ENCODE data around the gene CELF5.

CELF5 gene

DNA sequence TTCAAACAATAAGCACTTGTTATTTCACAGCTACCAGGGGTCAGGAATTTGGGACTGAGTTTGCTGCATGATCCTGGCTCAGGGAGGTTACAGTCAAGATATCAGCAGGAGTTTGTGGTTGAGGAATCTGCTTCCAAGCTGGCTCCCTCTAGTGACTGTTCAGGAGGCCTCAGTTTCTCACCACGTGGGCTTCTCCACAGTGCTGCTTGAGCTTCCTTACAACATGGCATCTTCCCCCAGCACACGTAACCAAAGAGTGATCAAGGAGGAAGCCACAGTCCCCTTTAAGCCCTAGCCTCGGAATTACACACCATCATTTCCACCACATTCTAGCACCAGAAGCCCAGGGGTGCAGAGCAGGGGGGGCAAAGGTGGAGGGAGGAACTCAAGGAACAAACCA is 28.8 kb downstream of the CELF5 start:
- TF ChIP-seq, protein P1, sequence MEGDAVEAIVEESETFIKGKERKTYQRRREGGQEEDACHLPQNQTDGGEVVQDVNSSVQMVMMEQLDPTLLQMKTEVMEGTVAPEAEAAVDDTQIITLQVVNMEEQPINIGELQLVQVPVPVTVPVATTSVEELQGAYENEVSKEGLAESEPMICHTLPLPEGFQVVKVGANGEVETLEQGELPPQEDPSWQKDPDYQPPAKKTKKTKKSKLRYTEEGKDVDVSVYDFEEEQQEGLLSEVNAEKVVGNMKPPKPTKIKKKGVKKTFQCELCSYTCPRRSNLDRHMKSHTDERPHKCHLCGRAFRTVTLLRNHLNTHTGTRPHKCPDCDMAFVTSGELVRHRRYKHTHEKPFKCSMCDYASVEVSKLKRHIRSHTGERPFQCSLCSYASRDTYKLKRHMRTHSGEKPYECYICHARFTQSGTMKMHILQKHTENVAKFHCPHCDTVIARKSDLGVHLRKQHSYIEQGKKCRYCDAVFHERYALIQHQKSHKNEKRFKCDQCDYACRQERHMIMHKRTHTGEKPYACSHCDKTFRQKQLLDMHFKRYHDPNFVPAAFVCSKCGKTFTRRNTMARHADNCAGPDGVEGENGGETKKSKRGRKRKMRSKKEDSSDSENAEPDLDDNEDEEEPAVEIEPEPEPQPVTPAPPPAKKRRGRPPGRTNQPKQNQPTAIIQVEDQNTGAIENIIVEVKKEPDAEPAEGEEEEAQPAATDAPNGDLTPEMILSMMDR (IDR thresholded peaks at IDR 0.05; ENCODE audit: low read depth, low read length), result no peak
- no peak overlapping the region for H3K4me3 ChIP-seq (ENCODE audit: low read depth, low read length)

DNA sequence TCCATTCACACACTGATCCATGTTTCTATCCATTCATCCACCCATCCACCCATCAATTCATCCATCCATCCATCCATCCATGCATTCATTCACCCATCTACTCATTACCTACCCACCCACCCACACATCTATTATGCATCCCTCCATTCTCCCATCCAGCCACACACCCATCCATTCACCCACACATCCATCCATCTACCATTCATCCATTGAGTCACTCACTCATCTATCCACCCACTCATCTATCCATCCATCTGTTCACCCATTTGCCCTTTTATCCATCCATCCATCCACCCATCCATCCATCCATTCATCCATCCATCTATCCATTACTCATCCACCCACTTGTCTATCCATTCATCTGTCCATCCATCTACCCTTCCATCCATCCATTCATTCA is 30.1 kb downstream of the CELF5 start:
- TF ChIP-seq, protein P1 (IDR thresholded peaks at IDR 0.05; ENCODE audit: low read depth, low read length), result no peak
- H3K4me3 ChIP-seq (ENCODE audit: low read depth, low read length), result no peak overlapping the region

DNA sequence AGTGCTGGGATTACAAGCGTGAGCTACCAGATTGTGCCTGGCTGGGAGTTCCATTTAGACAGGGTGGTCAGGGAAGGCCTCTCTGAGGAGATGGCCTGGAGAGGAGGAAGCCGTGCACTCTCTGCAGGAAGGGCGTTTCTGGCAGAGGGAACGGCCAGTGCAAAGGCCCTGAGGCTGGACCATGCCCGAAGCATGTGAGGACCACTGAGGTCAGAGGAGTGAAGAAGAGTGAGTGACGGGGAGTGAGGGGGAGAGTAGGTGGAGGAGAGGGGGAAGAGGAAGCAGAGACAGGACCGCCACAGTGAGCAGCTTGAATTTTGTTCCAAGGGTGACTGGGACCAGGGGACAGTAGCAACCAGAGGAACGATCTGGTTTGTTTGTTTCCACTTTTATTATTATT is 32.6 kb downstream of the CELF5 start:
- TF ChIP-seq, protein P1 (IDR thresholded peaks at IDR 0.05; ENCODE audit: low read depth, low read length), result no peak
- H3K4me3 ChIP-seq (ENCODE audit: low read depth, low read length), result no peak overlapping the region

DNA sequence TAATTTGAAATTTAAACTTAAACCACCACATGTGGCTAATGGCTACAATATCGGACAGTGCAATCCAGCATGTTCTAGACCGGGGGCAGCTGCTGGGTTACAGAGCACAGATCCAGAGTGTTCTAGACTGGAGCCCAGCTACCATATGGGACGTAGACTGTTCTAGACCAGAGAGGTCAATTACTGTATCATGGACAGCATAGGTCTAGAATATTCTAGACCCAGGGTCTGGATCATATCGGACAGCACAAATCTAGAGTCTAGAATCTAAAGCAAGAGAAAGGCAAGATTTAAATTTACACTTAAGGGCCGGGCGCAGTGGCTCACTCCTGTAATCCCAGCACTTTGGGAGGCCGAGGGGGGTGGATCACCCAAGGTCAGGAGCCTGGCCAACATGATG is 37.9 kb downstream of the CELF5 start:
- TF ChIP-seq, protein P1 (IDR thresholded peaks at IDR 0.05; ENCODE audit: low read depth, low read length), result no peak
- H3K4me3 ChIP-seq (ENCODE audit: low read depth, low read length), result no peak overlapping the region

DNA sequence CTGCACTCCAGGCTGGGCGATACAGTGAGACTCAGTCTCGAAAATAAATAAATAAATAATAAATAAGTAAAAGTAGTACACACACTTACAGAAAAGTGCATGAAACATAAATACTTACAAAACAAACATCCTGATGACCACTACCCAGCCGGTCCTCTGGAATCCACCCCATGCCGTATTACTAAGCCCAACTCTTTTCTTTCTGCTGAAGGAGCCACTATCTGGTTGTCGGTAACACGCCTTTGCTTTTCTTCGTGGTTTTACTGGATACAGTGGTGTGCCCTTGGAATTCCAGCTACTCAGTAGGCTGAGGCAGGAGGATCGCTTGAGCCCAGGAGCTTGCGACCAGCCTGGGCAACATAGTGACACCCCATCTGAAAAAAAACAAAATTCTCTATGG is 39.4 kb downstream of the CELF5 start:
- H3K4me3 ChIP-seq (ENCODE audit: low read depth, low read length), result no peak overlapping the region
- TF ChIP-seq, protein P1 (IDR thresholded peaks at IDR 0.05; ENCODE audit: low read depth, low read length), result no peak

DNA sequence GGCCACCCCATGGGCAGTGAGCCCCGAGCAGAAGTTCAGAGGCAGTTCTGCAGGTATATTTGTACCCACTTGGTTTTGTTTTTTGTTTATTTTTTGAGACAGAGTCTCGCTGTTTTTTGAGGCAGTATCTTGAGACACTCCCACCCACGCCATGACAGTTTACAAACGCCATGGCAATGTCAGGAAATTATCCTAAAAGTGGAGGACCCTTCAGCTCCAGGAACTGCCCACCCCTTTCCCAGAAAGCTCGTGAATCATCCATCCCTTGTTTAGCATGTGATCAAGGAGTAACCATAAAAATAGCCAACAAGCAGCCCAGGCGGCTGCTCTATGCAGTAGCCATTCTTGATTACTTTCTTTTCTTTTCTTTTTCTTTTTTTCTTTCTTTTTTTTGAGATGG is 41.0 kb downstream of the CELF5 start:
- H3K4me3 ChIP-seq (ENCODE audit: low read depth, low read length), result no peak overlapping the region
- TF ChIP-seq, protein P1 (IDR thresholded peaks at IDR 0.05; ENCODE audit: low read depth, low read length), result no peak

DNA sequence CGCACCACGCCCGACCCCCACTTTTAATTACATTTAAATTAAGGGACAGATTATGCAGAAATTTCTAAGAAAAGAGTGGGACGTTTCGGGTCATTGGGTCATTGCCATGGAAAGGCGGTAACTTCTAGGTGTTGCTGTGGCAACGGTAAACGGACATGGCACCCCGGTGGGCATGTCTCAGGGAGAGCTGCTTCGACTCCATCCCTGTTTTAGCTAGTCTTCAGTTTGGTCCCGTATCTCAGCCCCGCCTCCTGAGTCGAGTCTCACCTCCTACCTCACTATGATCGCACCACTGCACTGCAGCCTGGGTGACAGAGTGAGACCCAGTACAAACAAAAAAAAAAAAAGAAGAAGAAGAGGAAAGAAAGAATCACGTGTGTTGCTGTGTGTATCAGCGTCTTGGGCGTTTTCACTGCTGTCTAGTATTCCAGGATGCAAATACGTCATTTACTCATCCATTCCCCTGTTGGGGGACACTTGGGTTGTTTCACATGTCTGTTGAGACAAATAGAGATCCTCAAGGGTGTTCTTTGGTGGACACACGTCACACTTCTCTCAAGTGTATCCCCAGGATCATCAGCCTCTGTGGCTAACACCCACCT is 41.7 kb downstream of the CELF5 start:
- H3K4me3 ChIP-seq (ENCODE audit: low read depth, low read length), result no peak overlapping the region
- TF ChIP-seq, protein P1 (IDR thresholded peaks at IDR 0.05; ENCODE audit: low read depth, low read length), result no peak

Measured in WI38 (cell line).